Gastroesophageal sphincter (tissue), 3 donors: ENCODE results near the gene EPAS1.

ENCODE experiments used
- CTCF ChIP-seq, 4 experiments: fragments of 200-600 bp in 2 of 4; fragments of 450-650 bp in 2 of 4; sonication (generic) in 1 of 4; IDR thresholded peaks; one replicate each; pipeline ENCODE4 v1.5.1; 2017 to 2019; ENCODE audit warnings: antibody characterized with exemption in 4 of 4, mild to moderate bottlenecking in 2 of 4, moderate library complexity in 2 of 4
- POLR2AphosphoS5 ChIP-seq: sonication (generic); formaldehyde crosslinking; IDR thresholded peaks from one replicate; pipeline ENCODE4 v1.6.1; 2017; ENCODE audit warnings: antibody characterized with exemption

GRCh38 chr2:46305767-46306166, 8.6 kb downstream of the EPAS1 start:
- TF ChIP-seq POLR2AphosphoS5 (no peak), CTCF (IDR thresholded peaks at IDR 0.05) (no peak)
